ENCODE data around the gene NFKBIL1. TPM values are rescaled to one million over a fixed set of nuclear protein-coding genes. Genes with fewer than 3 reads are reported as not detected.

NFKBIL1 gene
- total RNA-seq, 1 donor from 2014 or later = 40.0 TPM

DNA sequence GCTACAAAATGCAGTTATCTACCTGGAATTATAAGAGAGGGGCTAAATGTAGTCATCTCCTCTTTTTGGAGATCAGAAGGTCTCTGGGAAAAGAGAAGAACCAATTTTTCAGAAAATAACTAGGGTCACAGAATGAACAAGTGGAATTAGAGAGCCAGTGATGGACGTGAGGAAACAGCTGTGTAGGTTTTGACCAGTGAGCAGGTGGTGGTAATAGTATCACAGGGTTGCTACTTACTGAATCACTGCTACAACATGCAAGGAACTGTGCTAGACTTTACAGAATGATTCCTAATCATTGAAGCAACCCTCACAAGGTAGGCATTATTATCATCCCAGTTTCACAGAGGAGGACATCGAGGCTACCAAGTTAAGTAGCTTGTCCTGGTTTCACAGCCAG lies 2.7 kb upstream of the NFKBIL1 start:
- TF ChIP-seq, protein P1, sequence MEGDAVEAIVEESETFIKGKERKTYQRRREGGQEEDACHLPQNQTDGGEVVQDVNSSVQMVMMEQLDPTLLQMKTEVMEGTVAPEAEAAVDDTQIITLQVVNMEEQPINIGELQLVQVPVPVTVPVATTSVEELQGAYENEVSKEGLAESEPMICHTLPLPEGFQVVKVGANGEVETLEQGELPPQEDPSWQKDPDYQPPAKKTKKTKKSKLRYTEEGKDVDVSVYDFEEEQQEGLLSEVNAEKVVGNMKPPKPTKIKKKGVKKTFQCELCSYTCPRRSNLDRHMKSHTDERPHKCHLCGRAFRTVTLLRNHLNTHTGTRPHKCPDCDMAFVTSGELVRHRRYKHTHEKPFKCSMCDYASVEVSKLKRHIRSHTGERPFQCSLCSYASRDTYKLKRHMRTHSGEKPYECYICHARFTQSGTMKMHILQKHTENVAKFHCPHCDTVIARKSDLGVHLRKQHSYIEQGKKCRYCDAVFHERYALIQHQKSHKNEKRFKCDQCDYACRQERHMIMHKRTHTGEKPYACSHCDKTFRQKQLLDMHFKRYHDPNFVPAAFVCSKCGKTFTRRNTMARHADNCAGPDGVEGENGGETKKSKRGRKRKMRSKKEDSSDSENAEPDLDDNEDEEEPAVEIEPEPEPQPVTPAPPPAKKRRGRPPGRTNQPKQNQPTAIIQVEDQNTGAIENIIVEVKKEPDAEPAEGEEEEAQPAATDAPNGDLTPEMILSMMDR (IDR thresholded peaks at IDR 0.05; ENCODE audit: insufficient read depth, low read length, severe bottlenecking) = no peak
- no peak for DNase-seq (ENCODE audit: low read depth)
- H3K27me3 ChIP-seq (ENCODE audit: control insufficient read depth, insufficient read depth, low read length) = no peaks in the 10 kb centered on the region
- FAIRE-seq = no peak
- H3K4me3 ChIP-seq (ENCODE audit: low read depth, low read length) = no peak overlapping the region
- peaks cover 7% of the 10 kb centered on the region for H3K36me3 ChIP-seq (ENCODE audit: control insufficient read depth, insufficient read depth, low read length)

DNA sequence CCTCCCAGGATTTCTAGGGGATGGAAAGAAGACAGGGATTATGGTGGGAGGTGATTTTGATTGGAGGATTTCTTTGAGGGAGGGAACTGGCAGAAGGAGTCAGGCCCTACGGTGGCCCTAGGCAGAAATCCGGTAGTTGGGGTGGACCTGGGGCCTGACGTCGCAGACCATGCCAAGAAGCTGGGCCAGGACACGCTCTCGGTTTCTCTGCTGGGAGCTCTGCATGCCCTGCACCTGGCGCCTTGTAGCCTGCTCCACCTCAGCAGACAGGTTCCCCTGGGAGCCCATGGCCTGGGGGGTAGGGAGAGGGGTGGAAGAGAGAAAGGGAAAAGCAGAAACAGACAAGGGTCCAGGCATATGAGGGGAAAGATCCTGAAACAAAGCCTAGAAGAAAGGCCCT lies 2.1 kb upstream of the NFKBIL1 start:
- Histone ChIP-seq H3K36me3 (ENCODE audit: control insufficient read depth, insufficient read depth, low read length) (peaks cover 4% of the 10 kb centered on the region), H3K4me3 (ENCODE audit: low read depth, low read length) (no peak overlapping the region), H3K27me3 (ENCODE audit: control insufficient read depth, insufficient read depth, low read length) (no peaks in the 10 kb centered on the region)
- FAIRE-seq (no peak), DNase-seq (ENCODE audit: low read depth) (no peak)
- TF ChIP-seq, protein P1 (IDR thresholded peaks at IDR 0.05; ENCODE audit: insufficient read depth, low read length, severe bottlenecking) = no peak

DNA sequence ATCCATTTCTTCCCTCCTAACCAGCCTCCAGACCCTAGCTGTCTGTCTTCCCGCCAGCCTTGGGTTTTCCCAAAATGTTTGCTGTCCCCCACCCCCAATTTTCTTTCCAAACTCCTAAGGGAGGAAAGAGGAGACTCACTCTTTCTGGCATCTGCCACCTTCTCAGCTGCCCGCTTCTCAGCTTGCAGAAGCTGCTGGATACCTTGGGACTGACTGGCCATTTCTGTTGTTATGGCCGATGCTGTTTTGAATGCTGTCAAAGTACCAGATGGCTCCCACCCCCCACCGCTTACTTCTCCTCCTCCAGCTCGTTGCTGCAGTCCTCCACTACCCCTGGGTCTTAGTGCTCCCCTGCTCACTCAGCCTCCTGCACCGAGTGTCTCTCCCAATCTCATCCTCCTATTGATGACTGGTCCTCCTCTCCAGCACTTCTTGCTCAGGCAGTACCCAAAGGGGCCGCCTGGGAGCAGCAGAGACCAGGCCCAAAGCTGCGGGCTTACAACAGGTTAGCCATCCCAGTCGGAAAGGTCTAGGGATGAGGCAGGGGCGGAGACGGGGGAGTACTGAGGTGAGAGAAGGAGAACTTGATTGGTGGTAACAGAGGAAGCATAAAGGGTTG lies 960 bp upstream of the NFKBIL1 start, which contains the start of gene ATP6V1G2:
TSS of gene ATP6V1G2 (minus strand) at position 270 of the 619 bp plus-strand sequence. CDS start at position 221, 49 bp downstream.
- TF ChIP-seq, protein P1 (IDR thresholded peaks at IDR 0.05; ENCODE audit: insufficient read depth, low read length, severe bottlenecking) = peak; percentile 95

DNA sequence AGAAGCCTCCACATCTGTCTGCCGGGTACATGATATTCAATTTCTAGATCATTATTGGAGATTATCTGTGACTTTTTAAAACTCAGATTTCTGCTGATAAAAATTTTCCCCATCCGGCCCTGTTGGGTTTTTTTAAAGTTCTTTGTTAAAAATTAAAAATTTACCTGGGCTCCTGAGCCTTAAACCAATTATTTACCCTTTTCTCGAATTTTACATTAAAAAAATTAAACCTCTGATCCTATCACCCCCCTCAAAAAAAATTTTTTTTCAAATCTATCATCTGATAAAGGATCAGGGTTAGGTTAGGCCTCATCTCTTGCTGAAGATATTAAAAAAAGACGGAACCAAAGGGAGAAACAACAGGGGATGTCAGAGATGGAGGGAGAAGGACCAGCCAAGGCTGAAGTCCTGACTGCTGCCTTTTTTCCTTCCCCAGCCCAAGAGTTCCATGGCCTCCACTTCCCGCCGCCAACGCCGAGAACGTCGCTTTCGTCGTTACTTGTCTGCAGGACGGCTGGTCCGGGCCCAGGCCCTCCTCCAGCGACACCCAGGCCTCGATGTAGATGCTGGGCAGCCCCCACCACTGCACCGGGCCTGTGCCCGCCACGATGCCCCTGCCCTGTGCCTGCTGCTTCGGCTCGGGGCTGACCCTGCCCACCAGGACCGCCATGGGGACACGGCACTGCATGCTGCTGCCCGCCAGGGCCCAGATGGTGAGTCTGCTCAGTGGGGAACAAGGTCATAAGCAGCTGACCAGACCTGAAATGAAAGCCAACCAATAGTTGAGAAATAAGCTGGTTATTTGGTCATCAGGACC lies 527 bp downstream of the NFKBIL1 start:
- FAIRE-seq (no peak), DNase-seq (ENCODE audit: low read depth) (no peak)
- TF ChIP-seq, protein P1 (IDR thresholded peaks at IDR 0.05; ENCODE audit: insufficient read depth, low read length, severe bottlenecking) = no peak

More for the DNA sequence above, 960 bp upstream of the NFKBIL1 start, which contains the start of gene ATP6V1G2:
- Histone ChIP-seq H3K27me3 (ENCODE audit: control insufficient read depth, insufficient read depth, low read length) (no peaks in the 10 kb centered on the region), H3K4me3 (ENCODE audit: low read depth, low read length) (peak within 1 kb of the TSS; percentile 35), H3K36me3 (ENCODE audit: control insufficient read depth, insufficient read depth, low read length) (peaks cover 4% of the 10 kb centered on the region)
- no peak for FAIRE-seq
- peak; percentile 91 for DNase-seq (ENCODE audit: low read depth)

DNA sequence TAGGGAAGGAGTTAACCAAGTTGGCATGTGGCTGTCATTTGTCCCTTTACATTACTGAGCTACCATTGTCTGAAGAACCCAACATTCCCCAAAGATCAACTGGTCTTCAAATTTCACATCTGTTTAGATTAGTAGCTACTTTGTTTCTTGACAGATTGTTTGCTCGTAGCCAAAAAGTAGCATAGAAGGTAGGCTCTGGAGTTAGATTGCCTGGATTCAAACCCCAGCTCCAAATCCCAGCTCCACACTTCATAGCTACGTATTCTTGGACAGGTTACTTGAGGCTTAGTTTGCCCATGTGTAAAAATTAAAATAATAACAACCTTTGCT lies 1.1 kb downstream of the NFKBIL1 start:
- DNase-seq (ENCODE audit: low read depth) (no peak), FAIRE-seq (no peak)
- Histone ChIP-seq H3K4me3 (ENCODE audit: low read depth, low read length) (no peak overlapping the region), H3K36me3 (ENCODE audit: control insufficient read depth, insufficient read depth, low read length) (peaks cover 4% of the 10 kb centered on the region), H3K27me3 (ENCODE audit: control insufficient read depth, insufficient read depth, low read length) (no peaks in the 10 kb centered on the region)
- TF ChIP-seq, protein P1 (IDR thresholded peaks at IDR 0.05; ENCODE audit: insufficient read depth, low read length, severe bottlenecking) = no peak

More for the DNA sequence above, 527 bp downstream of the NFKBIL1 start:
- H3K36me3 ChIP-seq (ENCODE audit: control insufficient read depth, insufficient read depth, low read length) = peaks cover 4% of the 10 kb centered on the region
- no peaks in the 10 kb centered on the region for H3K27me3 ChIP-seq (ENCODE audit: control insufficient read depth, insufficient read depth, low read length)
- peak overlapping the region; percentile 35 for H3K4me3 ChIP-seq (ENCODE audit: low read depth, low read length)

All from bronchial epithelial cell (primary cell).